GM12873 (cell line): ENCODE results near the gene ARHGAP8.

Experiments used
- CTCF ChIP-seq: IDR thresholded peaks from 2 replicates; pipeline ENCODE4 v1.5.1; 2012; ENCODE audit warnings: low read depth, mild to moderate bottlenecking, moderate library complexity, low read length, control low read depth; ENCODE audit not compliant: insufficient read depth; ENCODE audit errors: missing control alignments

The ARHGAP8 gene

GRCh38 chr22:44898236-44898635 is 145.9 kb downstream of the ARHGAP8 start:
- no peak for TF ChIP-seq CTCF

GRCh38 chr22:44901301-44901700 is 148.9 kb downstream of the ARHGAP8 start:
- no peak for TF ChIP-seq CTCF

- no peak for TF ChIP-seq CTCF
These were observed 154.0 kb downstream of the ARHGAP8 start for GRCh38 chr22:44906248-44906936.

GRCh38 chr22:44906999-44907644 is 154.7 kb downstream of the ARHGAP8 start:
- no peak for TF ChIP-seq CTCF

GRCh38 chr22:44907765-44908737 is 155.7 kb downstream of the ARHGAP8 start:
- TF ChIP-seq CTCF = no peak

GRCh38 chr22:44909241-44909640 is 156.9 kb downstream of the ARHGAP8 start:
- TF ChIP-seq CTCF = no peak
